Uterus (tissue), 2 donors: ENCODE measurements around the gene WDFY4.

ENCODE experiments used
- POLR2A ChIP-seq, 2 donors: fragments of 450-650 bp; IDR thresholded peaks; one replicate each; pipeline ENCODE4 v1.6.1; 2016; ENCODE audit warnings: antibody characterized with exemption in 2 of 2, mild to moderate bottlenecking in 1 of 2, moderate library complexity in 1 of 2
- TF ChIP-seq, protein P1 (sequence below), 4 experiments: fragments of 200-600 bp in 2 of 4; fragments of 450-650 bp in 2 of 4; sonication (generic) in 2 of 4; IDR thresholded peaks; one replicate each; pipeline ENCODE4 v1.5.1; 2016 to 2019; ENCODE audit warnings: antibody characterized with exemption in 4 of 4, mild to moderate bottlenecking in 2 of 4, moderate library complexity in 1 of 4

DNA sequence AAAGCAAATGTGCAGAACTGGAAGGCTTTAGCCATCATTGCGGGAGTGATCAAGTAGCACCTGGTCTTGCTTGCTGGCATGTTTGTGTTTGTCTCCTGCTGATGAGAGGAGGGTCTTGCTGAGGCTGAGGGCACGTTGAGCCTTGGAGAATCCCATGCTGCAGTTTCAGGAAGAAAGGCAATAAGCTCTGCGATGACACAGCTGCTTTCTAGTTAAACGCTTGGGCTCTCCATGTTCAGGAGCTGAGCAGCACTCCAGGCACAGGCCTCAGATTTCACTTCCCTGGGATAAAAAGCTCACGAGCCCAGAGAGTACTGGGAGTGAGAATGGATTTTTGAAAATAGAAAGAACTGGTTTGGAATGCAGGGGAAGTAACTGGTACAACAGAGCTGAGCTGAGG, 154.2 kb downstream of the WDFY4 start:
- TF ChIP-seq, protein P1, sequence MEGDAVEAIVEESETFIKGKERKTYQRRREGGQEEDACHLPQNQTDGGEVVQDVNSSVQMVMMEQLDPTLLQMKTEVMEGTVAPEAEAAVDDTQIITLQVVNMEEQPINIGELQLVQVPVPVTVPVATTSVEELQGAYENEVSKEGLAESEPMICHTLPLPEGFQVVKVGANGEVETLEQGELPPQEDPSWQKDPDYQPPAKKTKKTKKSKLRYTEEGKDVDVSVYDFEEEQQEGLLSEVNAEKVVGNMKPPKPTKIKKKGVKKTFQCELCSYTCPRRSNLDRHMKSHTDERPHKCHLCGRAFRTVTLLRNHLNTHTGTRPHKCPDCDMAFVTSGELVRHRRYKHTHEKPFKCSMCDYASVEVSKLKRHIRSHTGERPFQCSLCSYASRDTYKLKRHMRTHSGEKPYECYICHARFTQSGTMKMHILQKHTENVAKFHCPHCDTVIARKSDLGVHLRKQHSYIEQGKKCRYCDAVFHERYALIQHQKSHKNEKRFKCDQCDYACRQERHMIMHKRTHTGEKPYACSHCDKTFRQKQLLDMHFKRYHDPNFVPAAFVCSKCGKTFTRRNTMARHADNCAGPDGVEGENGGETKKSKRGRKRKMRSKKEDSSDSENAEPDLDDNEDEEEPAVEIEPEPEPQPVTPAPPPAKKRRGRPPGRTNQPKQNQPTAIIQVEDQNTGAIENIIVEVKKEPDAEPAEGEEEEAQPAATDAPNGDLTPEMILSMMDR (IDR thresholded peaks at IDR 0.05), result no peak
- TF ChIP-seq POLR2A (IDR thresholded peaks at IDR 0.05), result no peak
